Panc1 (cell line): ENCODE results near the gene RALA. TPM values are rescaled to one million over a fixed set of nuclear protein-coding genes. Genes with fewer than 3 reads are reported as not detected.

Source experiments
- ATAC-seq: fragments of 200-7000 bp; cut with Tn5 transposase; 2 replicates; pipeline ENCODE4 v1.9.1; 2020; ENCODE audit warnings: mild to moderate bottlenecking, moderate library complexity
- BruUV-seq: library from RNA; stranded (reverse); fragments of 400-500 nt; replicated peaks from 2 replicates; lab custom pipeline; 2021; lab: Mats Ljungman, UMichigan
- CTCF ChIA-PET: fragments of 300-600 bp; sonication (Branson Sonifier 250); formaldehyde crosslinking; loops from one replicate; lab custom pipeline; 2022; ENCODE audit warnings: antibody characterized with exemption; lab: Charles Lee
- POLR2A ChIA-PET: fragments of 300-600 bp; sonication (Branson Sonifier 250); formaldehyde crosslinking; loops from one replicate; lab custom pipeline; 2022; ENCODE audit warnings: antibody characterized with exemption; lab: Charles Lee
- DNase-seq: peaks from one replicate; pipeline ENCODE4 v3.0.0-alpha.2; 2010; ENCODE audit warnings: low read depth, low spot score
- H3K27ac ChIP-seq: 2 replicates; pipeline ENCODE4 v1.5.1; 2011; ENCODE audit warnings: mild to moderate bottlenecking, low read length, inconsistent platforms
- H3K27me3 ChIP-seq: fragments of 200-500 bp; sonication (Bioruptor generic); 2 replicates; pipeline ENCODE4 v1.6.0; 2014; ENCODE audit warnings: low read length, inconsistent platforms; ENCODE audit not compliant: control insufficient read depth, insufficient read depth
- H3K36me3 ChIP-seq: fragments of 200-500 bp; sonication (Bioruptor generic); 2 replicates; pipeline ENCODE4 v1.5.1; 2014; ENCODE audit warnings: inconsistent platforms, mild to moderate bottlenecking, low read length, moderate library complexity; ENCODE audit not compliant: control insufficient read depth, insufficient read depth
- H3K4me1 ChIP-seq: 2 replicates; pipeline ENCODE4 v1.5.1; 2011; ENCODE audit warnings: inconsistent platforms, mild to moderate bottlenecking, low read length, moderate library complexity; ENCODE audit not compliant: control insufficient read depth, insufficient read depth
- H3K4me3 ChIP-seq, 2 experiments: 2 replicates each; pipeline ENCODE4 v1.5.1; 2011 to 2012; ENCODE audit warnings: low read depth in 2 of 2, low read length in 2 of 2, mild to moderate bottlenecking in 2 of 2, inconsistent platforms in 1 of 2, moderate library complexity in 1 of 2
- H3K9me3 ChIP-seq: fragments of 200-500 bp; sonication (Bioruptor generic); 2 replicates; pipeline ENCODE4 v1.5.1; 2014; ENCODE audit warnings: low read depth, mild to moderate bottlenecking, inconsistent platforms, low read length, moderate library complexity; ENCODE audit not compliant: control insufficient read depth, insufficient read depth
- CTCF ChIP-seq: fragments of 450-650 bp; IDR thresholded peaks from 2 replicates; pipeline ENCODE4 v1.5.1; 2017; ENCODE audit warnings: mild to moderate bottlenecking
- POLR2AphosphoS5 ChIP-seq: IDR thresholded peaks from 2 replicates; pipeline ENCODE4 v1.6.1; 2012; ENCODE audit warnings: mild to moderate bottlenecking, low read depth, low read length, moderate library complexity
- REST ChIP-seq, 2 experiments: IDR thresholded peaks; 2 replicates each; pipeline ENCODE4 v1.6.1; 2011 to 2012; ENCODE audit warnings: low read depth in 2 of 2, control low read depth in 1 of 2, low read length in 1 of 2, mild to moderate bottlenecking in 1 of 2, moderate library complexity in 1 of 2; ENCODE audit not compliant: insufficient read depth in 1 of 2
- SIN3A ChIP-seq: IDR thresholded peaks from 2 replicates; pipeline ENCODE4 v1.6.1; 2012; ENCODE audit warnings: low read depth, mild to moderate bottlenecking, low read length, moderate library complexity, borderline replicate concordance; ENCODE audit not compliant: insufficient read depth
- TCF7L2 ChIP-seq: IDR thresholded peaks from 2 replicates; pipeline ENCODE4 v1.6.1; 2011; ENCODE audit warnings: mild to moderate bottlenecking, low read depth, low read length, inconsistent platforms
- in situ Hi-C: cut with HindIII; loops from 2 replicates; pipeline ENCODE4 v1.10.0; 2016; ENCODE audit warnings: low sequenced_read_pairs, low pct_unique_long_range_greater_than_20kb
- intact Hi-C: fragments of 100-400 bp; cut with micrococcal nuclease; formaldehyde crosslinking; loops from one replicate; pipeline ENCODE4 v1.10.0; 2022; ENCODE audit not compliant: unreplicated experiment
- total RNA-seq: library from RNA; stranded (reverse); gene quantifications from one replicate; pipeline ENCODE4 v1.2.1, GENCODE V29; 2021; ENCODE audit not compliant: unreplicated experiment

The RALA gene
- total RNA-seq, 1 experiment from 2014 or later: 34.3 TPM

GRCh38 chr7:39664585-39664984 lies 41.2 kb downstream of the RALA start:
- intact Hi-C loops: no loop called here
- POLR2A ChIA-PET: no interaction called here
- ATAC-seq (no peak), DNase-seq (no peak)
- Histone ChIP-seq H3K4me3 (no peak overlapping the region), H3K27ac (no peak overlapping the region), H3K27me3 (no peaks in the 10 kb centered on the region), H3K9me3 (no peaks in the 10 kb centered on the region; the same call in 1 of the 2 replicates), H3K4me1 (no peaks in the 10 kb centered on the region), H3K36me3 (no peaks in the 10 kb centered on the region)
- CTCF ChIA-PET: no interaction called here
- in situ Hi-C loops: no loop called here
- no peak for TF ChIP-seq TCF7L2
- no peak for TF ChIP-seq POLR2AphosphoS5
- no peak for TF ChIP-seq REST (IDR thresholded peaks at IDR 0.05; ENCODE audit: insufficient read depth in 1 of 2, low read depth in 2 of 2, low read length in 1 of 2)
- TF ChIP-seq SIN3A: no peak
- TF ChIP-seq CTCF: no peak
- BruUV-seq: no TSS peak

- POLR2A ChIA-PET: no interaction called here
Observed at GRCh38 chr7:39666562-39666961, 43.2 kb downstream of the RALA start.

More at GRCh38 chr7:39666562-39666961, 43.2 kb downstream of the RALA start:
- Histone ChIP-seq H3K36me3 (no peaks in the 10 kb centered on the region), H3K27me3 (no peaks in the 10 kb centered on the region), H3K9me3 (no peaks in the 10 kb centered on the region; the same call in 1 of the 2 replicates), H3K4me3 (no peak overlapping the region), H3K4me1 (no peaks in the 10 kb centered on the region), H3K27ac (no peak overlapping the region)
- BruUV-seq: no TSS peak
- CTCF ChIA-PET: no interaction called here
- TF ChIP-seq SIN3A (no peak), REST (IDR thresholded peaks at IDR 0.05; ENCODE audit: insufficient read depth in 1 of 2, low read depth in 2 of 2, low read length in 1 of 2) (no peak), CTCF (no peak), POLR2AphosphoS5 (no peak), TCF7L2 (no peak)
- no peak for ATAC-seq
- intact Hi-C loops (no loop called here), in situ Hi-C loops (no loop called here)
- no peak for DNase-seq
